ENCODE measurements around the gene ZBTB34. TPM values are rescaled to one million over a fixed set of nuclear protein-coding genes. Genes with fewer than 3 reads are reported as not detected.

The ZBTB34 gene
- total RNA-seq, 5 donors from 2014 or later (not counting 1 experiment from before 2014, with no cell fraction given): 5.4 to 8.7 (median 7.9) TPM

DNA sequence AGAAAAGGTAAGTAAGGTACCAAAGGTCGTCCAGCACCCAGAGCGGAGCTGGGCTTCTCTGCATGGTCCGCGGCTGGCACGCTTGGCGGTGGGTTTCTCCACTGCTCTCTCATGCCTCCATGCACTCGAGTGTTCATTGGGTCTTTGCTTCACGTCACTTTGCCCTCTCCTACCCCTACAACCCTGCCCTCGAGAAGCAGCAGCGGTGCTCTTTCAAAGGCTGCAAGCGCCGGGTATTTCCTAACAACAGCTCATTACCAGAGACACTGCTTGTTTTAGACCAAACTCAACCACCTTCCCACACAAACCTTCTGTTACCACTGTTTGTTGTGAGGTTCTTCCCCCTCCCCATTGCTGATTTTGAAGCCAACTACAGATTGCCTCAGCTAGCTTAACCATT is 21.5 kb upstream of the ZBTB34 start:
- ChIA-PET CTCF (no interaction called here), POLR2A (no interaction called here)
- H3K27me3 ChIP-seq (replicated peaks in 1 of 2; ENCODE audit: control insufficient read depth in 2 of 2, extremely low read depth in 1 of 2, insufficient read depth in 2 of 2, low read length in 1 of 2): no peaks in the 10 kb centered on the region
- 71% methylated on average over 12 of the region's 12 CpGs for WGBS (ENCODE audit: insufficient coverage)
- no peak for ATAC-seq (replicated peaks in 1 of 4)
- no peak for DNase-seq
- peaks cover 3 to 24% of the 10 kb centered on the region in 2 donors for H3K36me3 ChIP-seq (ENCODE audit: control insufficient read depth in 2 of 2, extremely low read depth in 1 of 2, insufficient read depth in 1 of 2, low read length in 1 of 2)
- Mint-ChIP-seq H3K9me3 (no peaks in the 10 kb centered on the region), H3K27ac (peak overlapping the region in 1 of 2 donors; percentile 7), H3K4me3 (no peak overlapping the region), H3K27me3 (no peaks in the 10 kb centered on the region), H3K36me3 (peaks cover 33% of the 10 kb centered on the region), H3K4me1 (peaks cover 24 to 27% (median 26%) of the 10 kb centered on the region in 3 donors)
- no peaks in the 10 kb centered on the region for H3K9me3 ChIP-seq
- no peaks in the 10 kb centered on the region for H3K4me1 ChIP-seq (ENCODE audit: control insufficient read depth in 1 of 2, extremely low read depth in 1 of 2, insufficient read depth in 2 of 2, low read length in 2 of 2)
- H3K4me3 ChIP-seq (ENCODE audit: control insufficient read depth in 1 of 2, extremely low read depth in 1 of 2, low read length in 1 of 2): no peak overlapping the region
- no peak overlapping the region for H3K27ac ChIP-seq (ENCODE audit: low read length)

DNA sequence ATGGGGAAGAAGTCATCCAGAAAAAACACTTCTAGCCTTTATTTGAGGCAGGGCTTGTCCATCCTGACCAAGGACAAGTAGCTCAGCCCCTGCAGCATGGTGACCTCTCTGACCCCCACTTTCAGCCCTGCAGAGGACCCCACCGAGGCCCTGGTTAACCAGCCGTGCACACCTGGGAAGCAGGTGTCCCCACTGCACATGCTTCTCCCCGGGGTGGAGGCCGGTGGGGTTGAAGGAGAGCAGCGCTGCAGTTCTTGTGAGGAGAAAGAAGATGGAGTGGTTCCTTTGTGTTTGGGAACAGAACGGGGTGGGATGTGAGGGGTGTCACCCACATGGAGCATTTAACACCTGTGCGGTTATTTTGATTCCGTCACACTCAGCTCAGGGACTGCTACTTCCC is 21.1 kb upstream of the ZBTB34 start:
- WGBS (ENCODE audit: insufficient coverage): 85% methylated on average over 4 of the region's 8 CpGs
- no peaks in the 10 kb centered on the region for H3K27me3 ChIP-seq (replicated peaks in 1 of 2; ENCODE audit: control insufficient read depth in 2 of 2, extremely low read depth in 1 of 2, insufficient read depth in 2 of 2, low read length in 1 of 2)
- Mint-ChIP-seq H3K27me3 (no peaks in the 10 kb centered on the region), H3K4me1 (peaks cover 21 to 24% (median 23%) of the 10 kb centered on the region in 3 donors), H3K27ac (no peak overlapping the region), H3K9me3 (no peaks in the 10 kb centered on the region), H3K4me3 (no peak overlapping the region), H3K36me3 (peaks cover 28% of the 10 kb centered on the region)
- no peak overlapping the region for H3K27ac ChIP-seq (ENCODE audit: low read length)
- DNase-seq (no peak), ATAC-seq (replicated peaks in 1 of 4) (no peak)
- POLR2A ChIA-PET: no interaction called here
- no peaks in the 10 kb centered on the region for H3K4me1 ChIP-seq (ENCODE audit: control insufficient read depth in 1 of 2, extremely low read depth in 1 of 2, insufficient read depth in 2 of 2, low read length in 2 of 2)
- H3K4me3 ChIP-seq (ENCODE audit: control insufficient read depth in 1 of 2, extremely low read depth in 1 of 2, low read length in 1 of 2): no peak overlapping the region
- H3K36me3 ChIP-seq (ENCODE audit: control insufficient read depth in 2 of 2, extremely low read depth in 1 of 2, insufficient read depth in 1 of 2, low read length in 1 of 2): peaks cover 0 to 22% of the 10 kb centered on the region in 2 donors
- H3K9me3 ChIP-seq: no peaks in the 10 kb centered on the region
- CTCF ChIA-PET: no interaction called here

DNA sequence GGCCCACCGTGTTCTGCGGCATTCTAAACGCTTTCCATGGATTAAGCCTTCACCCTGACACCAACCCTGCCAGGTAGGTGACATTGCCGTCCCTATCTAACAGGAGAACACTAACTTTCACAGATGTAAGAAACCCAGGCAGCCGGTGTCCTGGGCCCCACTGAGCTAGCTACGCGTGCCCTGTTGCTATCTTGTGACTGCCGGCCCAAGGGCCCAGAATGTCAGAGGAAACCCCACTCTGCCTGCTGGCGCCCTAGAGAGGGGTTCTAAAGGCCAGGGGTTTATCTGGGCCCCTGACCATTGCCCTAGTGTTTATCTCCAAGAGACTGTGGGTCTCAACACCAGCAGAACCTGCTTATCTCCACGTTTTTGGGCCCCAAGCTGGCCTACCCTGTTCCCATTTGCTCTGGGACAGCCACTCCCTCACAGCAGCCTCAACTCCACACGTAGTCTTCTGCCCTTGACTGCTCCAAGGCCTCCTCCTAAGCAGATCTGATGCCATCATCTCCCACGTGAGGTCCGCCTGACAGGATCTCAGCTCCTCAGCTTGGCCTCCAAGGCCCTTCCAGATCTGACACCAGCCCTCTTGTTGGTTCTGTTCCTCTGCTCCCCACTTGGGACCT is 18.1 kb upstream of the ZBTB34 start:
- peaks cover 12% of the 10 kb centered on the region for H3K36me3 Mint-ChIP-seq
- no peak overlapping the region for H3K4me3 Mint-ChIP-seq
- 93% methylated on average over 13 of the region's 13 CpGs for WGBS (ENCODE audit: insufficient coverage)

DNA sequence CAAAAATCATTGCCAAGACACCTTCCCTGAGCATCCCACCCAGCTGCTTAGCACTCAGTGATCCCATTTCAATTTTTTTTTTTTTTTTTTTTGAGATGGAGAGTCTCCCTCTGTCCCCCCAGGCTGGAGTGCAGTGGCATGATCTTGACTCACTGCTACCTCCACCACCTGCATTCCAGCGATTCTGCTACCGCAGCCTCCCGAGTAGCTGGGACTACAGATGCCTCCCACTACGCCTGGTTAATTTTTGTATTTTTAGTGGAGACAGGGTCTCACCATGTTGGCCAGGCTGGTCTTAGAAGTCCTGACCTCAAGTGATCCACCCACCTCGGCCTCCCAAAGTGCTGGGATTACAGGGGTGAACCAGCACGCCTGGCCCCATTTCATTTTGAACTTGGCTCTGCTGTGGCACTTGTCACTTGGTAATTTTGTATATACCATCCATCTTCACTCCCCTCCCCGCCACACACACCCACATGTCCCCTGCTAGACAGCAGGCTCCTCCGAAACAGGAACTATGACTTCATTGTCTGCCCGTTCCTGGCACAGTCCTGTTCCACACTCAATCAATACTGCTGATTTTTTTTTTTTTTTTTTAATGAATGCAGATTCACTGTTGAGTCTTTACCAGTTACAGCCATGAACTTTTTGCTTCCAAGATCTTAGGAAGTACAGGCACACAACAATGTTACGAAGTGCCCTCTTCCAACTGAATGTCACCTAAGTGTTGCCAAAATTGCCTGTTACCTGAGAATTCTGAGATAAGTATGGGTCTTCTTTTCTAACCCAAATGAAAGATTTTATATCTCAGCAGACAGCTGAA is 17.3 kb upstream of the ZBTB34 start:
- Mint-ChIP-seq H3K36me3 (peaks cover 8% of the 10 kb centered on the region), H3K9me3 (no peaks in the 10 kb centered on the region), H3K4me1 (peaks cover 4 to 5% (median 5%) of the 10 kb centered on the region in 3 donors), H3K27me3 (peaks cover 2 to 5% of the 10 kb centered on the region in 2 donors), H3K27ac (no peak overlapping the region), H3K4me3 (no peak overlapping the region)
- 87% methylated on average over 3 of the region's 10 CpGs for WGBS (ENCODE audit: insufficient coverage)
- CTCF ChIA-PET: interaction anchor here in 1 of 2 donors (0.7 kb wide), 1 partner anchor 14 kb away, joined by 9 read pairs; no protein-coding TSS in a partner anchor
- DNase-seq (no peak), ATAC-seq (replicated peaks in 1 of 4) (no peak)
- Histone ChIP-seq H3K4me3 (ENCODE audit: control insufficient read depth in 1 of 2, extremely low read depth in 1 of 2, low read length in 1 of 2) (no peak overlapping the region), H3K27me3 (replicated peaks in 1 of 2; ENCODE audit: control insufficient read depth in 2 of 2, extremely low read depth in 1 of 2, insufficient read depth in 2 of 2, low read length in 1 of 2) (no peaks in the 10 kb centered on the region), H3K4me1 (ENCODE audit: control insufficient read depth in 1 of 2, extremely low read depth in 1 of 2, insufficient read depth in 2 of 2, low read length in 2 of 2) (no peaks in the 10 kb centered on the region), H3K9me3 (no peaks in the 10 kb centered on the region), H3K27ac (ENCODE audit: low read length) (no peak overlapping the region), H3K36me3 (ENCODE audit: control insufficient read depth in 2 of 2, extremely low read depth in 1 of 2, insufficient read depth in 1 of 2, low read length in 1 of 2) (peaks cover 0 to 6% of the 10 kb centered on the region in 2 donors)
- POLR2A ChIA-PET: interaction anchor here in 1 of 2 donors (0.7 to 1.0 kb wide), 2 partner anchors 14 to 32 kb away, joined by 3 to 4 read pairs; no protein-coding TSS in a partner anchor

More for the DNA sequence above, 18.1 kb upstream of the ZBTB34 start:
- no peak for ATAC-seq (replicated peaks in 1 of 4)
- POLR2A ChIA-PET: no interaction called here
- Mint-ChIP-seq H3K4me1 (peaks cover 5 to 9% (median 7%) of the 10 kb centered on the region in 3 donors), H3K27me3 (peaks cover 0 to 3% of the 10 kb centered on the region in 2 donors), H3K9me3 (no peaks in the 10 kb centered on the region), H3K27ac (no peak overlapping the region)
- CTCF ChIA-PET: no interaction called here
- Histone ChIP-seq H3K27me3 (replicated peaks in 1 of 2; ENCODE audit: control insufficient read depth in 2 of 2, extremely low read depth in 1 of 2, insufficient read depth in 2 of 2, low read length in 1 of 2) (no peaks in the 10 kb centered on the region), H3K4me3 (ENCODE audit: control insufficient read depth in 1 of 2, extremely low read depth in 1 of 2, low read length in 1 of 2) (no peak overlapping the region), H3K27ac (ENCODE audit: low read length) (no peak overlapping the region), H3K4me1 (ENCODE audit: control insufficient read depth in 1 of 2, extremely low read depth in 1 of 2, insufficient read depth in 2 of 2, low read length in 2 of 2) (no peaks in the 10 kb centered on the region), H3K36me3 (ENCODE audit: control insufficient read depth in 2 of 2, extremely low read depth in 1 of 2, insufficient read depth in 1 of 2, low read length in 1 of 2) (peaks cover 0 to 8% of the 10 kb centered on the region in 2 donors), H3K9me3 (no peaks in the 10 kb centered on the region)
- no peak for DNase-seq

DNA sequence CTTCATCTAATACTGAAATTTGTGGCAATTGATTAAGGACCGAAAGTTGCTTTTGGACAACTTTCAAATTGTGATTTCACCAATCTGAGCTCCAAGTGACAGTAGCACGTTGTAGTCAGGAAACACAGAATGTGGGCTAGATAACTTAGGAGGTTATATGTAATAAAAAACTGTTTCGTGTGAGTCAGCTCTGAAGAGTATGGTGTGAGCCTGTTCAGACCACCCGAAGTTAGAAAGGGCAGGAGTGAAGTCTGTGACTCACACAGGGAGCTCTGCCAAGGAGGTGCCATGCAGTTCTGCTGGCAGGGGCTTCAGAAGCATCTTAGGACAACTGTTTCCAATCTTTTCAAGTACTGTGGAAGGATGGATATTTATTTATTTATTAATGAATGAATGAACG is 16.4 kb upstream of the ZBTB34 start:
- Histone ChIP-seq H3K4me1 (ENCODE audit: control insufficient read depth in 1 of 2, extremely low read depth in 1 of 2, insufficient read depth in 2 of 2, low read length in 2 of 2) (no peaks in the 10 kb centered on the region), H3K4me3 (ENCODE audit: control insufficient read depth in 1 of 2, extremely low read depth in 1 of 2, low read length in 1 of 2) (no peak overlapping the region), H3K36me3 (ENCODE audit: control insufficient read depth in 2 of 2, extremely low read depth in 1 of 2, insufficient read depth in 1 of 2, low read length in 1 of 2) (peaks cover 0 to 4% of the 10 kb centered on the region in 2 donors), H3K9me3 (no peaks in the 10 kb centered on the region), H3K27me3 (replicated peaks in 1 of 2; ENCODE audit: control insufficient read depth in 2 of 2, extremely low read depth in 1 of 2, insufficient read depth in 2 of 2, low read length in 1 of 2) (peaks cover 0 to 6% of the 10 kb centered on the region in 2 experiments), H3K27ac (ENCODE audit: low read length) (no peak overlapping the region)
- ChIA-PET POLR2A (interaction anchor here in 1 of 2 donors (0.5 to 1.0 kb wide), 3 partner anchors 15 to 33 kb away, joined by 3 to 6 read pairs (median 4); no protein-coding TSS in a partner anchor), CTCF (interaction anchor here in 1 of 2 donors (0.7 kb wide), 1 partner anchor 15 kb away, joined by 9 read pairs; no protein-coding TSS in a partner anchor)
- Mint-ChIP-seq H3K4me1 (peaks cover 0 to 2% (median 1%) of the 10 kb centered on the region in 3 donors), H3K27ac (no peak overlapping the region), H3K4me3 (no peak overlapping the region), H3K36me3 (peaks cover 2% of the 10 kb centered on the region), H3K27me3 (peaks cover 4 to 5% of the 10 kb centered on the region in 2 donors), H3K9me3 (no peaks in the 10 kb centered on the region)
- 56% methylated on average over 4 of the region's 5 CpGs for WGBS (ENCODE audit: insufficient coverage)
- DNase-seq: no peak
- ATAC-seq (replicated peaks in 1 of 4): no peak

DNA sequence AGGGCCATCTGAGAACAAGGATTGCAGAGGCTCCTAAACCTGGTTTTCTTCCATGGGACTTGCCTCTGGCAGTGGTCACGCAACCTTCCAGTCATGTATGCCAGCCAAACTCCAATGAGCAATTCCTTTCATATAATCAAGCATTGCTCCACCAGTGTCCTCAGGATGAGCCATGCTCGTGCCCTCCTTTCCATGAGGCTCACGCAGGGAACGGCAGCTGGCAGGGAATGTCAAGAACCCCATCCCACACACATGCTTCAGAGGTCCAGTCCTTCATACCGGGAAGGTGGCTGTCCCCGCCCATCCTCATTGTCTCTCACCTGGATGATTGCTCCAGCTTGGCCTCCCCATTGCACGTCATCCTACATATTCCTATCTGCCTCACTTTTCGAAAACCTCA is 13.4 kb upstream of the ZBTB34 start:
- Mint-ChIP-seq H3K4me3 (no peak overlapping the region), H3K9me3 (no peaks in the 10 kb centered on the region), H3K4me1 (peaks cover 0 to 2% (median 0%) of the 10 kb centered on the region in 3 donors), H3K36me3 (no peaks in the 10 kb centered on the region), H3K27ac (no peak overlapping the region), H3K27me3 (peaks cover 17 to 19% of the 10 kb centered on the region in 2 donors)
- DNase-seq: no peak
- POLR2A ChIA-PET: no interaction called here
- Histone ChIP-seq H3K9me3 (no peaks in the 10 kb centered on the region), H3K4me1 (ENCODE audit: control insufficient read depth in 1 of 2, extremely low read depth in 1 of 2, insufficient read depth in 2 of 2, low read length in 2 of 2) (no peaks in the 10 kb centered on the region), H3K27ac (ENCODE audit: low read length) (no peak overlapping the region), H3K4me3 (ENCODE audit: control insufficient read depth in 1 of 2, extremely low read depth in 1 of 2, low read length in 1 of 2) (no peak overlapping the region), H3K36me3 (ENCODE audit: control insufficient read depth in 2 of 2, extremely low read depth in 1 of 2, insufficient read depth in 1 of 2, low read length in 1 of 2) (no peaks in the 10 kb centered on the region), H3K27me3 (replicated peaks in 1 of 2; ENCODE audit: control insufficient read depth in 2 of 2, extremely low read depth in 1 of 2, insufficient read depth in 2 of 2, low read length in 1 of 2) (peaks cover 0 to 25% of the 10 kb centered on the region in 2 experiments)
- CTCF ChIA-PET: no interaction called here
- WGBS (ENCODE audit: insufficient coverage): 88% methylated on average over 8 of the region's 8 CpGs
- ATAC-seq (replicated peaks in 1 of 4): no peak

All from T-cell (primary cell).